A549 (cell line): Measurements from ENCODE around the gene IQGAP2. TPM values are rescaled to one million over a fixed set of nuclear protein-coding genes. Genes with fewer than 3 reads are reported as not detected.

Source experiments
- ATAC-seq, 2 experiments: fragments of 200-7000 bp in 1 of 2; fragments of >200 bp in 1 of 2; cut with Nextera tagmentation in 1 of 2; cut with Tn5 transposase in 1 of 2; 3 replicates each; pipeline versions ENCODE4 v1.8.0 to v1.9.1; 2018 to 2020; ENCODE audit warnings: mild to moderate bottlenecking in 1 of 2, moderate library complexity in 1 of 2
- CTCF ChIA-PET: fragments of 300-600 bp; sonication (Branson Sonifier 250); formaldehyde crosslinking; extraction: SDS; loops from one replicate; lab custom pipeline; 2021; ENCODE audit warnings: antibody characterized with exemption, inconsistent platforms; lab: Yijun Ruan, JAX
- POLR2A ChIA-PET: fragments of 350-600 bp; formaldehyde crosslinking; extraction: SDS; loops from one replicate; lab custom pipeline; 2021; ENCODE audit warnings: antibody characterized with exemption, inconsistent platforms; lab: Yijun Ruan, JAX
- DNase-seq, 2 experiments: peaks; one replicate each; pipeline versions ENCODE4 v3.0.0 to v3.0.0-alpha.2; 2011 to 2016; ENCODE audit warnings: low read depth in 1 of 2, low spot score in 1 of 2
- FAIRE-seq: peaks from 2 replicates; lab custom pipeline; 2011; peaks lifted over from hg19 to GRCh38; lab: Jason Lieb, UNC
- H3K27ac ChIP-seq, 2 experiments: fragments of >200 bp; sonication (Bioruptor Twin); formaldehyde crosslinking; 3 replicates each; pipeline ENCODE4 v1.5.1; 2016 to 2017
- H3K4me1 ChIP-seq: fragments of >200 bp; sonication (Bioruptor Twin); formaldehyde crosslinking; 3 replicates; pipeline ENCODE4 v1.6.1; 2016
- H3K4me2 ChIP-seq: fragments of >200 bp; sonication (Bioruptor Twin); formaldehyde crosslinking; 3 replicates; pipeline ENCODE4 v1.6.1; 2016
- H3K4me3 ChIP-seq: fragments of >200 bp; sonication (Bioruptor Twin); formaldehyde crosslinking; 3 replicates; pipeline ENCODE4 v1.5.1; 2016
- H3K9me3 ChIP-seq: fragments of >200 bp; sonication (Bioruptor Twin); formaldehyde crosslinking; 3 replicates; pipeline ENCODE4 v1.6.1; 2016
- CBX8 ChIP-seq: fragments of 200-600 bp; sonication (generic); IDR thresholded peaks from 2 replicates; pipeline ENCODE4 v1.6.1; 2016
- CHD2 ChIP-seq: fragments of 150-350 bp; IDR thresholded peaks from 2 replicates; pipeline ENCODE4 v1.6.1; 2014; ENCODE audit warnings: low read length; ENCODE audit not compliant: partially characterized antibody
- CHD4 ChIP-seq: fragments of 200-600 bp; sonication (generic); IDR thresholded peaks from 2 replicates; pipeline ENCODE4 v1.6.1; 2016; ENCODE audit warnings: antibody characterized with exemption, mild to moderate bottlenecking, borderline replicate concordance
- FOSB ChIP-seq: fragments of 250-450 bp; sonication (Bioruptor Pico); IDR thresholded peaks from 2 replicates; pipeline ENCODE4 v1.5.0; 2020; ENCODE audit warnings: mild to moderate bottlenecking, moderate library complexity
- GATA3 ChIP-seq: IDR thresholded peaks from 2 replicates; pipeline ENCODE4 v1.6.1; 2012; ENCODE audit warnings: borderline replicate concordance
- HDAC2 ChIP-seq: fragments of 200-600 bp; sonication (generic); IDR thresholded peaks from 2 replicates; pipeline ENCODE4 v1.6.1; 2016
- HOXB5 ChIP-seq: fragments of 250-450 bp; sonication (Bioruptor Pico); IDR thresholded peaks from 2 replicates; pipeline ENCODE4 v1.5.0; 2020; ENCODE audit warnings: mild to moderate bottlenecking, moderate library complexity
- JUN ChIP-seq, 2 experiments: fragments of >200 bp; sonication (Bioruptor Twin); formaldehyde crosslinking; IDR thresholded peaks; 2 replicates in 1 of 2; 3 replicates in 1 of 2; pipeline ENCODE4 v1.6.1; 2016 to 2017
- KDM5A ChIP-seq: fragments of 200-600 bp; sonication (generic); IDR thresholded peaks from 2 replicates; pipeline ENCODE4 v1.6.1; 2016; ENCODE audit warnings: antibody characterized with exemption, mild to moderate bottlenecking
- NPAS2 ChIP-seq: fragments of 250-450 bp; sonication (Bioruptor Pico); IDR thresholded peaks from 2 replicates; pipeline ENCODE4 v1.8.0; 2022; ENCODE audit warnings: mild to moderate bottlenecking, moderate library complexity, borderline replicate concordance
- PHF8 ChIP-seq: fragments of 200-600 bp; sonication (generic); IDR thresholded peaks from 2 replicates; pipeline ENCODE4 v1.6.1; 2016; ENCODE audit warnings: low read depth, mild to moderate bottlenecking, antibody characterized with exemption, moderate library complexity, borderline replicate concordance
- POLR2AphosphoS2 ChIP-seq: conservative IDR thresholded peaks from 2 replicates; pipeline ENCODE4 v1.6.1; 2012; ENCODE audit warnings: low read length, improper control_type of control experiment, inconsistent platforms
- RAD21 ChIP-seq, 2 experiments: fragments of >200 bp in 1 of 2; sonication (Bioruptor Twin) in 1 of 2; formaldehyde crosslinking in 1 of 2; IDR thresholded peaks in 1 of 2; conservative IDR thresholded peaks in 1 of 2; 2 replicates in 1 of 2; 3 replicates in 1 of 2; pipeline ENCODE4 v1.6.1; 2012 to 2018; ENCODE audit warnings: inconsistent platforms in 1 of 2
- RCOR1 ChIP-seq: fragments of 150-350 bp; IDR thresholded peaks from 2 replicates; pipeline ENCODE4 v1.6.1; 2014; ENCODE audit warnings: antibody characterized with exemption, low read length, low read depth
- SMC3 ChIP-seq: fragments of >200 bp; sonication (Bioruptor Twin); formaldehyde crosslinking; IDR thresholded peaks from 3 replicates; pipeline ENCODE4 v1.6.1; 2018; ENCODE audit warnings: inconsistent platforms
- ZC3H11A ChIP-seq: fragments of 450-650 bp; IDR thresholded peaks from 2 replicates; pipeline ENCODE4 v1.6.1; 2014; ENCODE audit warnings: antibody characterized with exemption, mild to moderate bottlenecking
- ZFP36 ChIP-seq: fragments of 450-650 bp; IDR thresholded peaks from 2 replicates; pipeline ENCODE4 v1.6.1; 2014; ENCODE audit warnings: borderline replicate concordance; ENCODE audit not compliant: partially characterized antibody
- ZNF302 ChIP-seq: fragments of 250-450 bp; sonication (Bioruptor Pico); IDR thresholded peaks from 2 replicates; pipeline ENCODE4 v1.9.0; 2021; ENCODE audit warnings: inconsistent platforms, mild to moderate bottlenecking, moderate library complexity
- ZSCAN20 ChIP-seq: fragments of 250-450 bp; sonication (Bioruptor Pico); IDR thresholded peaks from 2 replicates; pipeline ENCODE4 v1.8.0; 2022; ENCODE audit warnings: mild to moderate bottlenecking, moderate library complexity
- WGBS: methylation state at CpG from one replicate; pipeline ENCODE4 v1.1.6; 2017; ENCODE audit errors: missing lambda C conversion rate; 5-methylcytosine and 5-hydroxymethylcytosine counted together
- polyA plus RNA-seq, 4 experiments: library from polyadenylated mRNA; depleted of rRNA in 3 of 4; stranded (reverse); fragments of >200 nt; fragmentation: RNase III in 1 of 4; extraction: RNeasy Plus Mini Kit Qiagen cat#74134 plus additional on column Dnase treatment in 1 of 4; gene quantifications; 2 replicates in 3 of 4; 3 replicates in 1 of 4; pipeline ENCODE4 v1.2.3, GENCODE V29; 2011 to 2017
- TF ChIP-seq, protein P1 (sequence below): IDR thresholded peaks from 2 replicates; pipeline ENCODE4 v1.6.1; 2012
- TF ChIP-seq, protein P2 (sequence below): fragments of 250-450 bp; sonication (Bioruptor Pico); IDR thresholded peaks from 2 replicates; pipeline ENCODE4 v1.5.0; 2020; ENCODE audit warnings: low read depth, mild to moderate bottlenecking, moderate library complexity
- TF ChIP-seq, protein P3 (sequence below): fragments of 150-350 bp; IDR thresholded peaks from 2 replicates; pipeline ENCODE4 v1.6.1; 2014; ENCODE audit warnings: low read depth, mild to moderate bottlenecking, low read length
- TF ChIP-seq, protein P4 (sequence below): fragments of >200 bp; sonication (Bioruptor Twin); formaldehyde crosslinking; IDR thresholded peaks from 3 replicates; pipeline ENCODE4 v1.6.1; 2016

IQGAP2 gene
- polyA plus RNA-seq, 2 of the 4 experiments (the other 2 are of a cell fraction) = 5.3 to 10.1 TPM

DNA sequence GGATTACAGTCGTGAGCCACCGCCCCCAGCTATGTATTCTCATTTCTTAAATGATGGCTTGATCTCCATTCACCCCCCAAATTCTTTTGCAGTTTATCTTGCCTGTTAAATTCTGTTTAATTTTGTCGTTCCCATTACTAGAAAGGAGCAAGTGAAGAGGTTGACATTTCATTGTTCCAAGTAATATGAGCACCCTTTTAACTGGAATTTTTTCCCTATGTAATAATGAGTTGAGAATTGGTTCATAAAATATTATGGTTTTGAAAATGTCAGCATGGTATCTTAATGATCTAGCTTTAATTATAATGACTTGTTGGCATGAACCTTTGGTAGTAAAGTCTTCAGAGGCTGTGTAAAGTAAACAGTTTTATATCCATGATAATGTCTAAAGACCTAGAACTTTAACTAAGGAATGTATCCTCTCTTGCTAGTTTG, 182.7 kb downstream of the IQGAP2 start:
- H3K27ac ChIP-seq = no peak overlapping the region
- TF ChIP-seq, protein P1, sequence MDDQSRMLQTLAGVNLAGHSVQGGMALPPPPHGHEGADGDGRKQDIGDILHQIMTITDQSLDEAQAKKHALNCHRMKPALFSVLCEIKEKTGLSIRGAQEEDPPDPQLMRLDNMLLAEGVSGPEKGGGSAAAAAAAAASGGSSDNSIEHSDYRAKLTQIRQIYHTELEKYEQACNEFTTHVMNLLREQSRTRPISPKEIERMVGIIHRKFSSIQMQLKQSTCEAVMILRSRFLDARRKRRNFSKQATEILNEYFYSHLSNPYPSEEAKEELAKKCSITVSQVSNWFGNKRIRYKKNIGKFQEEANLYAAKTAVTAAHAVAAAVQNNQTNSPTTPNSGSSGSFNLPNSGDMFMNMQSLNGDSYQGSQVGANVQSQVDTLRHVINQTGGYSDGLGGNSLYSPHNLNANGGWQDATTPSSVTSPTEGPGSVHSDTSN = no peak
- TF ChIP-seq POLR2AphosphoS2 (no peak), CHD2 (no peak), ZNF302 (CRISPR knock-in tag) (no peak), JUN (IDR thresholded peaks at IDR 0.05) (no peak), KDM5A (no peak), ZC3H11A (no peak)
- TF ChIP-seq, protein P2, sequence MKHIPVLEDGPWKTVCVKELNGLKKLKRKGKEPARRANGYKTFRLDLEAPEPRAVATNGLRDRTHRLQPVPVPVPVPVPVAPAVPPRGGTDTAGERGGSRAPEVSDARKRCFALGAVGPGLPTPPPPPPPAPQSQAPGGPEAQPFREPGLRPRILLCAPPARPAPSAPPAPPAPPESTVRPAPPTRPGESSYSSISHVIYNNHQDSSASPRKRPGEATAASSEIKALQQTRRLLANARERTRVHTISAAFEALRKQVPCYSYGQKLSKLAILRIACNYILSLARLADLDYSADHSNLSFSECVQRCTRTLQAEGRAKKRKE = no peak
- TF ChIP-seq, all 56 proteins: peak for 0
- ATAC-seq (no peak), FAIRE-seq (no peak), DNase-seq (no peak)
- no peaks in the 10 kb centered on the region for H3K9me3 ChIP-seq
- 63% methylated on average over 3 of the region's 3 CpGs for WGBS
- no peak overlapping the region for H3K4me2 ChIP-seq
- ChIA-PET CTCF (interaction anchor here (0.8 to 6.4 kb wide), 4 partner anchors 9 to 182 kb away, joined by 3 to 54 read pairs (median 3); partner anchors contain the start of gene IQGAP2), POLR2A (interaction anchor here (0.6 kb wide), 1 partner anchor 280 kb away, joined by 3 read pairs; no protein-coding TSS in a partner anchor)
- no peaks in the 10 kb centered on the region for H3K4me1 ChIP-seq
- no peak overlapping the region for H3K4me3 ChIP-seq

DNA sequence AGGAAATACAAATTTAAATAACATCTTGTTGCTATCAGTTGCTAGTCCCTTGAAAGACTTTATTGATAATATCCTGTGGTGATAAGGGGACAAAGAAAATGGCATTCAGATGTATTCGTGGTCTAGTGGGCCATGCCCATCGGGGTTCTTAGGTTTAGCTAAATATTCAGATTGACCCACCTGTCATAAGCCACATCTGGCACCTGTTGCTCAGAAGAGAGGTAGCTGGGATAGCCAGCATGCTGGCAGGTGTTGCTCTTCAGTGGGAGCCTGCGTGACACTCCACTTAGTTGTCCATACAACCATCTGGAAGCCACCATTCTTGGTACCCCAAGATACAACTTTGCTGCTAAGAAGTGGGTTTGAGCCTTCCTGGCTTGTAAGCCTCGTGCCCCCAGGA, 183.4 kb downstream of the IQGAP2 start:
- FAIRE-seq (no peak), DNase-seq (no peak), ATAC-seq (no peak)
- H3K4me3 ChIP-seq = no peak overlapping the region
- ChIA-PET POLR2A (no interaction called here), CTCF (interaction anchor here (1.3 to 6.4 kb wide), 5 partner anchors 9 to 183 kb away, joined by 3 to 54 read pairs (median 4); partner anchors contain the start of gene IQGAP2)
- H3K4me2 ChIP-seq = no peak overlapping the region
- WGBS = 28% methylated on average over 4 of the region's 4 CpGs
- H3K4me1 ChIP-seq = no peaks in the 10 kb centered on the region
- TF ChIP-seq HOXB5 (CRISPR knock-in tag) (no peak), NPAS2 (CRISPR knock-in tag) (no peak)
- H3K27ac ChIP-seq = no peak overlapping the region
- H3K9me3 ChIP-seq = no peaks in the 10 kb centered on the region

DNA sequence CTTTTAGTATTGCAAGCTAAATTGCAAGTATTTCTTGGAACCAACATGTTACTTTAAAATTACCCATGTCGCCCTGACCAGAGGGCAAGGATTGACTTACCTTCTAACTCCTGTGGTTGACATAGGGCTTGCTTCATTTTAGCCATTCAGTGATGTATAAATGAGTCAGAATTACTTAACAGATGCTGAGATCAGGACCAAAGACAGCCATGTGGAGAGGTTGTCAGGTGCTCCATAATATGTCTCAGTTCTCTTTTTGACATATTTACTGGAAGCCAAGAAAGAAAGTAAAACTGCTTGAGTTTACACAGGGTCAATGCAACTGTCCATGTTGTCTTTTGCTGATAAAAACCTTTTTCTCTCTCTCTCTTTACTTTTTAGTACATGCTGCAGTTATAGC, 186.9 kb downstream of the IQGAP2 start:
- Histone ChIP-seq H3K4me2 (no peak overlapping the region), H3K27ac (no peak overlapping the region), H3K4me3 (no peak overlapping the region), H3K4me1 (no peaks in the 10 kb centered on the region), H3K9me3 (no peaks in the 10 kb centered on the region)
- ATAC-seq = no peak
- no peak for FAIRE-seq
- CTCF ChIA-PET = no interaction called here
- DNase-seq = no peak
- TF ChIP-seq, protein P3, sequence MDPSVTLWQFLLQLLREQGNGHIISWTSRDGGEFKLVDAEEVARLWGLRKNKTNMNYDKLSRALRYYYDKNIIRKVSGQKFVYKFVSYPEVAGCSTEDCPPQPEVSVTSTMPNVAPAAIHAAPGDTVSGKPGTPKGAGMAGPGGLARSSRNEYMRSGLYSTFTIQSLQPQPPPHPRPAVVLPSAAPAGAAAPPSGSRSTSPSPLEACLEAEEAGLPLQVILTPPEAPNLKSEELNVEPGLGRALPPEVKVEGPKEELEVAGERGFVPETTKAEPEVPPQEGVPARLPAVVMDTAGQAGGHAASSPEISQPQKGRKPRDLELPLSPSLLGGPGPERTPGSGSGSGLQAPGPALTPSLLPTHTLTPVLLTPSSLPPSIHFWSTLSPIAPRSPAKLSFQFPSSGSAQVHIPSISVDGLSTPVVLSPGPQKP = no peak
- TF ChIP-seq ZSCAN20 (CRISPR knock-in tag) = no peak
- no peak for TF ChIP-seq HDAC2
- no peak for TF ChIP-seq GATA3
- no peak for TF ChIP-seq CBX8
- TF ChIP-seq ZFP36 = no peak
- no peak for TF ChIP-seq PHF8
- TF ChIP-seq, protein P4, sequence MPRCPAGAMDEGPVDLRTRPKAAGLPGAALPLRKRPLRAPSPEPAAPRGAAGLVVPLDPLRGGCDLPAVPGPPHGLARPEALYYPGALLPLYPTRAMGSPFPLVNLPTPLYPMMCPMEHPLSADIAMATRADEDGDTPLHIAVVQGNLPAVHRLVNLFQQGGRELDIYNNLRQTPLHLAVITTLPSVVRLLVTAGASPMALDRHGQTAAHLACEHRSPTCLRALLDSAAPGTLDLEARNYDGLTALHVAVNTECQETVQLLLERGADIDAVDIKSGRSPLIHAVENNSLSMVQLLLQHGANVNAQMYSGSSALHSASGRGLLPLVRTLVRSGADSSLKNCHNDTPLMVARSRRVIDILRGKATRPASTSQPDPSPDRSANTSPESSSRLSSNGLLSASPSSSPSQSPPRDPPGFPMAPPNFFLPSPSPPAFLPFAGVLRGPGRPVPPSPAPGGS = no peak
- TF ChIP-seq RAD21 (conservative IDR thresholded peaks at IDR 0.05 in 1 of 2, IDR thresholded peaks at IDR 0.05 in 1 of 2) = no peak
- TF ChIP-seq FOSB = no peak
- TF ChIP-seq CHD4 = no peak
- TF ChIP-seq SMC3 = no peak
- no peak for TF ChIP-seq RCOR1
- POLR2A ChIA-PET = no interaction called here
- 80% methylated on average over 1 of the region's 1 CpG for WGBS
